Nephron (organoid): ENCODE data around the gene ACKR2.
A peak's percentile ranks its signal among the peaks of the same experiment; 100 is the strongest.

Experiments used
- H3K27ac Mint-ChIP-seq, 3 experiments: 2 replicates each; pipeline ENCODE4 v1.8.0; 2020; ENCODE audit warnings: mixed read lengths in 3 of 3, mild to moderate bottlenecking in 2 of 3, moderate library complexity in 1 of 3
- H3K27me3 Mint-ChIP-seq: 2 replicates; pipeline ENCODE4 v1.8.0; 2021; ENCODE audit warnings: low read depth, mild to moderate bottlenecking, moderate library complexity, mixed read lengths
- H3K36me3 Mint-ChIP-seq: 2 replicates; pipeline ENCODE4 v1.8.0; 2020; ENCODE audit warnings: low read depth, mixed read lengths
- H3K4me1 Mint-ChIP-seq: 2 replicates; pipeline ENCODE4 v1.8.0; 2020; ENCODE audit warnings: mixed read lengths
- H3K4me3 Mint-ChIP-seq, 3 experiments: 2 replicates each; pipeline ENCODE4 v1.8.0; 2020; ENCODE audit warnings: mild to moderate bottlenecking in 3 of 3, mixed read lengths in 3 of 3, moderate library complexity in 2 of 3
- H3K9me3 Mint-ChIP-seq: 2 replicates; pipeline ENCODE4 v1.8.0; 2020; ENCODE audit warnings: mixed read lengths
- CTCF ChIP-seq, 3 experiments: fragments of 200-600 bp; sonication (generic); IDR thresholded peaks; one replicate each; pipeline ENCODE4 v1.5.0; 2021; ENCODE audit warnings: antibody characterized with exemption in 3 of 3; ENCODE audit not compliant: unreplicated experiment in 3 of 3

Gene ACKR2

GRCh38 chr3:42874749-42875148 is 65.5 kb downstream of the ACKR2 start:
- Mint-ChIP-seq H3K4me1 (peaks cover 30% of the 10 kb centered on the region), H3K4me3 (no peak overlapping the region), H3K27me3 (peaks cover 5% of the 10 kb centered on the region), H3K9me3 (no peaks in the 10 kb centered on the region), H3K27ac (no peak overlapping the region), H3K36me3 (no peaks in the 10 kb centered on the region)
- TF ChIP-seq CTCF (IDR thresholded peaks at IDR 0.05; ENCODE audit: unreplicated experiment in 3 of 3): no peak

GRCh38 chr3:42875325-42876151 is 66.3 kb downstream of the ACKR2 start, which contains the start of gene CYP8B1:
Gene CYP8B1, minus strand, starts transcription at chr3:42875879. Its CDS starts 63 bp downstream, at chr3:42875816.
- Mint-ChIP-seq H3K4me1 (peaks cover 30% of the 10 kb centered on the region), H3K27me3 (peaks cover 5% of the 10 kb centered on the region), H3K4me3 (no peak within 1 kb of the TSS), H3K9me3 (no peaks in the 10 kb centered on the region), H3K36me3 (no peaks in the 10 kb centered on the region), H3K27ac (peak within 1 kb of the TSS; percentile 40 to 99 (median 94))
- no peak for TF ChIP-seq CTCF (IDR thresholded peaks at IDR 0.05; ENCODE audit: unreplicated experiment in 3 of 3)

DNA sequence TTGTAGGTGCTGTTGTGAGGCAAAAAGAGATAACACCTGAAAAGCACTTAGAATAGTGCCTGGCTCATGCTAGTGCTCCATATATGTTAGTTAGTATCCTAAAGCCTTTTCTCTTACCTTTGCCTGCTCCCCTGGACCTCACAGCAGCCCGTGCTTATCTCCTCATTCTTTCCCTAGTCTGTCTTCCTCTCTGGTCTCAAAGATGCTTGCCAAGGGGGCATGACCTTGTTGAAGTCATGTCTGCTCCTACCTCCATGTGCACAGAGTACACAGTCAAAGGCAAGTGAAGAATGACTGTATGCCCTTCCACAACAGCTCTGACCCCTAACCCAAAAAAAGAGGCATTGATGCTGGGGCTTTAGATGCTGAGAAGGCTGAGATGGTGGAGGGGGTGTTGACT is 67.2 kb downstream of the ACKR2 start:
- Mint-ChIP-seq H3K36me3 (no peaks in the 10 kb centered on the region), H3K4me3 (no peak overlapping the region), H3K4me1 (peaks cover 34% of the 10 kb centered on the region), H3K27me3 (peaks cover 5% of the 10 kb centered on the region), H3K9me3 (no peaks in the 10 kb centered on the region), H3K27ac (peak overlapping the region; percentile 40 to 99 (median 94))
- TF ChIP-seq CTCF (IDR thresholded peaks at IDR 0.05; ENCODE audit: unreplicated experiment in 3 of 3): no peak

- no peak overlapping the region for H3K4me3 Mint-ChIP-seq
These were observed 67.9 kb downstream of the ACKR2 start for GRCh38 chr3:42876940-42877720.

DNA sequence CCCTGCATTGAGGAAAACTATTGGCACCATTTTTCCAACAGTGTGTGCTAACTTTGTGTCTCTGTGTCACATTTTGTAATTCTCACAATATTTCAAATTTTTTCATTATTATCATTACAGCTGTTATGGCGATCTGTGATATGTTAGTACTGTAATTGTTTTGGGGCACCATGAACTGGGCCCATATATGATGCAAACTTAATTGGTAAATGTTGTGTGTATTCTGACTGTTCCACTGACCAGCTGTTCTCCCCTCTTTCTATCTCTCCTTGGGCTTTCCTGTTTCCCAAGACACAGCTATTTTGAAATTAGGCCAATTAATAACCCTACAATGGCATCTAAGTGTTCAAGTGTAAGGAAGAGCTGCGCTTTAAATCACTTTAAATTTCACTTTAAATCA is 68.6 kb downstream of the ACKR2 start:
- Mint-ChIP-seq H3K9me3 (no peaks in the 10 kb centered on the region), H3K27ac (peak overlapping the region in 2 of 3 experiments; percentile 65 to 99), H3K4me1 (peaks cover 23% of the 10 kb centered on the region), H3K27me3 (no peaks in the 10 kb centered on the region), H3K4me3 (peak overlapping the region in 1 of 3 experiments; percentile 13), H3K36me3 (no peaks in the 10 kb centered on the region)
- TF ChIP-seq CTCF (IDR thresholded peaks at IDR 0.05; ENCODE audit: unreplicated experiment in 3 of 3): no peak

More at GRCh38 chr3:42876940-42877720, 67.9 kb downstream of the ACKR2 start:
- Mint-ChIP-seq H3K27me3 (peaks cover 2% of the 10 kb centered on the region), H3K36me3 (no peaks in the 10 kb centered on the region), H3K4me1 (peaks cover 30% of the 10 kb centered on the region), H3K9me3 (no peaks in the 10 kb centered on the region), H3K27ac (peak overlapping the region; percentile 94 to 99 (median 98))
- TF ChIP-seq CTCF (IDR thresholded peaks at IDR 0.05; ENCODE audit: unreplicated experiment in 3 of 3): no peak
